ENCODE measurements around the gene FAM118B.
A peak's percentile ranks its signal among the peaks of the same experiment; 100 is the strongest.

FAM118B gene

GRCh38 chr11:126310200-126310991 lies 98.8 kb downstream of the FAM118B start:
- peak in 1 of 2 experiments; percentile 46 for DNase-seq (ENCODE audit: low read depth in 2 of 2)

- no peak for DNase-seq (ENCODE audit: low read depth in 2 of 2)
Observed at GRCh38 chr11:126310992-126311310, 99.4 kb downstream of the FAM118B start.

GRCh38 chr11:126311401-126312291 lies 100.1 kb downstream of the FAM118B start:
- no peak for DNase-seq (ENCODE audit: low read depth in 2 of 2)

Data from stimulated activated CD4-positive, alpha-beta T cell treated with anti-CD3 and anti-CD28 coated beads, Interleukin-12 subunit alpha, Interleukin-12 subunit beta, amount 100 ng/mL, for 24 hours (primary cell).